HCT116 (cell line): ENCODE data around the gene TOP1. TPM values are rescaled to one million over a fixed set of nuclear protein-coding genes. Genes with fewer than 3 reads are reported as not detected.

ENCODE experiments used
- ATAC-seq: fragments of 200-7000 bp; cut with Tn5 transposase; 2 replicates; pipeline ENCODE4 v1.9.1; 2020; ENCODE audit warnings: mild to moderate bottlenecking, moderate library complexity
- BruUV-seq: library from RNA; stranded (reverse); fragments of 400-500 nt; replicated peaks from 2 replicates; lab custom pipeline; 2021; lab: Mats Ljungman, UMichigan
- CTCF ChIA-PET: fragments of 300-600 bp; sonication (Branson Sonifier 250); formaldehyde crosslinking; loops from one replicate; lab custom pipeline; 2021; ENCODE audit warnings: antibody characterized with exemption; lab: Charles Lee
- POLR2A ChIA-PET: fragments of 300-600, 350-600 bp; sonication (Branson Sonifier 250); formaldehyde crosslinking; loops from one replicate; lab custom pipeline; 2021; ENCODE audit warnings: antibody characterized with exemption; lab: Charles Lee
- RAD21 ChIA-PET, 2 experiments: fragments of 300-600 bp; sonication (Branson Sonifier 250); formaldehyde crosslinking; loops; one replicate each; lab custom pipeline; 2023; ENCODE audit warnings: low total read pairs in 2 of 2; ENCODE audit not compliant: uncharacterized antibody in 2 of 2, unreplicated experiment in 2 of 2, low non-redundant PET in 1 of 2; lab: Charles Lee
- DNase-seq: peaks from one replicate; pipeline ENCODE4 v3.0.0-alpha.2; 2010; ENCODE audit warnings: low read depth, low spot score
- H2AFZ ChIP-seq: fragments of 200-600 bp; shearing (Covaris generic), sonication (generic); 2 replicates; pipeline ENCODE4 v1.6.1; 2017; ENCODE audit warnings: low read depth, mixed run types, mixed read lengths, antibody characterized with exemption, low read length; ENCODE audit not compliant: poor library complexity, severe bottlenecking
- H3K27ac ChIP-seq: 2 replicates; pipeline ENCODE4 v1.5.1; 2012; ENCODE audit warnings: low read depth, low read length
- H3K27me3 ChIP-seq: fragments of 200-600 bp; sonication (generic); 2 replicates; pipeline ENCODE4 v1.6.1; 2016; ENCODE audit warnings: mixed run types, low read length, mixed read lengths; ENCODE audit not compliant: insufficient read depth
- H3K36me3 ChIP-seq, 2 experiments: fragments of 200-500 bp in 1 of 2; fragments of 200-600 bp in 1 of 2; sonication (Bioruptor generic) in 1 of 2; sonication (generic) in 1 of 2; 2 replicates each; pipeline versions ENCODE4 v1.5.1 to v1.6.1; 2014 to 2016; ENCODE audit warnings: low read length in 2 of 2, inconsistent platforms in 1 of 2, mixed read lengths in 1 of 2, mixed run types in 1 of 2; ENCODE audit not compliant: insufficient read depth in 2 of 2, control insufficient read depth in 1 of 2
- H3K4me1 ChIP-seq, 2 experiments: fragments of 200-600 bp in 1 of 2; sonication (generic) in 1 of 2; 2 replicates each; pipeline versions ENCODE4 v1.5.1 to v1.6.1; 2012 to 2017; ENCODE audit warnings: low read length in 2 of 2, inconsistent platforms in 1 of 2, mild to moderate bottlenecking in 1 of 2, mixed read lengths in 1 of 2, mixed run types in 1 of 2, moderate library complexity in 1 of 2; ENCODE audit not compliant: insufficient read depth in 2 of 2, control insufficient read depth in 1 of 2
- H3K4me2 ChIP-seq: fragments of 200-600 bp; sonication (generic); 2 replicates; pipeline ENCODE4 v1.6.1; 2017; ENCODE audit warnings: mixed run types, low read length, mixed read lengths
- H3K4me3 ChIP-seq, 2 experiments: fragments of 200-600 bp in 1 of 2; sonication (generic) in 1 of 2; replicated peaks in 1 of 2; 2 replicates each; pipeline ENCODE4 v1.5.1; 2011 to 2016; ENCODE audit warnings: low read length in 2 of 2, control low read depth in 1 of 2, low read depth in 1 of 2, mild to moderate bottlenecking in 1 of 2, mixed read lengths in 1 of 2, mixed run types in 1 of 2
- H3K79me2 ChIP-seq: fragments of 200-600 bp; sonication (generic); 2 replicates; pipeline ENCODE4 v1.6.1; 2017; ENCODE audit warnings: mild to moderate bottlenecking, mixed run types, low read length, moderate library complexity, mixed read lengths; ENCODE audit not compliant: insufficient read depth
- H3K9ac ChIP-seq: fragments of 200-600 bp; sonication (generic); 2 replicates; pipeline ENCODE4 v1.6.1; 2016; ENCODE audit warnings: low read length, mixed read lengths
- H3K9me2 ChIP-seq: fragments of 200-600 bp; sonication (generic), shearing (Covaris generic); 2 replicates; pipeline ENCODE4 v1.6.1; 2017; ENCODE audit warnings: mixed run types, mild to moderate bottlenecking, moderate library complexity; ENCODE audit not compliant: insufficient read depth
- H3K9me3 ChIP-seq, 2 experiments: fragments of 200-500 bp in 1 of 2; fragments of 200-600 bp in 1 of 2; sonication (Bioruptor generic) in 1 of 2; sonication (generic) in 1 of 2; 2 replicates each; pipeline ENCODE4 v1.6.1; 2014 to 2017; ENCODE audit warnings: low read length in 2 of 2, mixed read lengths in 2 of 2, inconsistent platforms in 1 of 2, low read depth in 1 of 2, mild to moderate bottlenecking in 1 of 2, mixed run types in 1 of 2, moderate library complexity in 1 of 2; ENCODE audit not compliant: control insufficient read depth in 1 of 2, insufficient read depth in 1 of 2
- H4K20me1 ChIP-seq: fragments of 200-600 bp; sonication (generic), shearing (Covaris generic); 2 replicates; pipeline ENCODE4 v1.6.1; 2017; ENCODE audit warnings: mixed run types, mild to moderate bottlenecking, moderate library complexity; ENCODE audit not compliant: insufficient read depth
- CBX3 ChIP-seq: IDR thresholded peaks from 2 replicates; pipeline ENCODE4 v1.6.1; 2012; ENCODE audit warnings: low read depth
- EGR1 ChIP-seq: IDR thresholded peaks from 2 replicates; pipeline ENCODE4 v1.6.1; 2012; ENCODE audit warnings: low read depth
- EZH2 ChIP-seq: fragments of 200-600 bp; sonication (generic); IDR thresholded peaks from 2 replicates; pipeline ENCODE4 v1.6.1; 2017; ENCODE audit warnings: antibody characterized with exemption, mixed run types
- EZH2phosphoT487 ChIP-seq: fragments of 200-600 bp; IDR thresholded peaks from 2 replicates; pipeline ENCODE4 v1.6.1; 2018; ENCODE audit warnings: antibody characterized with exemption, borderline replicate concordance
- FOSL1 ChIP-seq: IDR thresholded peaks from 2 replicates; pipeline ENCODE4 v1.6.1; 2012; ENCODE audit warnings: low read depth
- POLR2A ChIP-seq: IDR thresholded peaks from 2 replicates; pipeline ENCODE4 v1.7.0; 2011; ENCODE audit warnings: borderline replicate concordance; ENCODE audit not compliant: insufficient read depth, insufficient read length; ENCODE audit errors: extremely low read depth
- SP1 ChIP-seq: IDR thresholded peaks from 2 replicates; pipeline ENCODE4 v1.6.1; 2012; ENCODE audit warnings: low read depth
- YY1 ChIP-seq: IDR thresholded peaks from 2 replicates; pipeline ENCODE4 v1.6.1; 2011; ENCODE audit warnings: low read length, low read depth, moderate library complexity, mild to moderate bottlenecking; ENCODE audit not compliant: insufficient replicate concordance; ENCODE audit errors: extremely low read depth
- ZFX ChIP-seq: fragments of 450-650 bp; IDR thresholded peaks from 2 replicates; pipeline ENCODE4 v1.6.1; 2017
- intact Hi-C: fragments of 100-400 bp; cut with micrococcal nuclease; formaldehyde crosslinking; loops from 2 replicates; pipeline ENCODE4 v1.10.0; 2022
- total RNA-seq: library from RNA; stranded (reverse); gene quantifications from one replicate; pipeline ENCODE4 v1.2.1, GENCODE V29; 2021; ENCODE audit not compliant: unreplicated experiment
- TF ChIP-seq, protein P1 (sequence below): IDR thresholded peaks from 2 replicates; pipeline ENCODE4 v1.6.1; 2012

The TOP1 gene
- total RNA-seq, 1 experiment from 2014 or later, result 190 TPM

- H3K4me3 ChIP-seq, result no peak overlapping the region
- peaks cover 22 to 36% of the 10 kb centered on the region in 2 experiments; a peak in 3 of 4 replicates for H3K36me3 ChIP-seq
- ChIA-PET CTCF (no interaction called here), RAD21 (no interaction called here), POLR2A (interaction anchor here (0.7 to 2.7 kb wide), 2 partner anchors 42 to 347 kb away, joined by 4 to 7 read pairs; no protein-coding TSS in a partner anchor)
- DNase-seq (no peak), ATAC-seq (no peak)
- H3K27ac ChIP-seq, result no peak overlapping the region
- H3K4me2 ChIP-seq, result no peak overlapping the region
- no peak overlapping the region for H2AFZ ChIP-seq
- peaks cover 41% of the 10 kb centered on the region; the same call in 1 of the 2 replicates for H4K20me1 ChIP-seq
- no peak for TF ChIP-seq EGR1
- TF ChIP-seq, protein P1, sequence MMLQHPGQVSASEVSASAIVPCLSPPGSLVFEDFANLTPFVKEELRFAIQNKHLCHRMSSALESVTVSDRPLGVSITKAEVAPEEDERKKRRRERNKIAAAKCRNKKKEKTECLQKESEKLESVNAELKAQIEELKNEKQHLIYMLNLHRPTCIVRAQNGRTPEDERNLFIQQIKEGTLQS, result no peak
- H3K9ac ChIP-seq, result no peak overlapping the region
- no TSS peak for BruUV-seq
- H3K4me1 ChIP-seq, result peaks cover 28 to 46% of the 10 kb centered on the region in 2 experiments
- H3K9me3 ChIP-seq, result no peaks in the 10 kb centered on the region
- H3K27me3 ChIP-seq, result no peaks in the 10 kb centered on the region
- intact Hi-C loops, result no loop called here
- H3K9me2 ChIP-seq, result no peaks in the 10 kb centered on the region
- peaks cover 87% of the 10 kb centered on the region for H3K79me2 ChIP-seq
These were observed 3.6 kb downstream of the TOP1 start for GRCh38 chr20:41032271-41032670.

- Histone ChIP-seq H3K27me3 (no peaks in the 10 kb centered on the region), H4K20me1 (peaks cover 51% of the 10 kb centered on the region; the same call in 1 of the 2 replicates), H3K4me3 (no peak overlapping the region), H3K4me2 (no peak overlapping the region), H3K9me3 (no peaks in the 10 kb centered on the region), H3K4me1 (peaks cover 20 to 39% of the 10 kb centered on the region in 2 experiments), H3K9ac (no peak overlapping the region), H3K79me2 (peaks cover 100% of the 10 kb centered on the region), H2AFZ (no peak overlapping the region), H3K27ac (no peak overlapping the region), H3K36me3 (peaks cover 22 to 46% of the 10 kb centered on the region in 2 experiments; a peak in 3 of 4 replicates), H3K9me2 (no peaks in the 10 kb centered on the region)
- ATAC-seq (no peak), DNase-seq (no peak)
- ChIA-PET POLR2A (interaction anchor here (1.2 kb wide), 1 partner anchor 12 kb away, joined by 3 read pairs; no protein-coding TSS in a partner anchor), RAD21 (no interaction called here), CTCF (no interaction called here)
- BruUV-seq, result no TSS peak
- intact Hi-C loops, result no loop called here
- TF ChIP-seq EZH2, result no peak
- TF ChIP-seq CBX3, result no peak
- TF ChIP-seq POLR2A, result no peak
- no peak for TF ChIP-seq SP1
- no peak for TF ChIP-seq EZH2phosphoT487
- TF ChIP-seq YY1, result no peak
- no peak for TF ChIP-seq ZFX
- no peak for TF ChIP-seq FOSL1
These were observed 5.6 kb downstream of the TOP1 start for GRCh38 chr20:41034239-41034638.
